ENCODE results near the gene SCNN1A. TPM values are rescaled to one million over a fixed set of nuclear protein-coding genes. Genes with fewer than 3 reads are reported as not detected.

SCNN1A gene
- total RNA-seq, 3 donors from 2014 or later, result 1.3 to 175 (median 93.7) TPM

- Histone ChIP-seq H3K4me3 (peak overlapping the region in 2 of 3 donors; percentile 53 to 65), H3K27me3 (no peaks in the 10 kb centered on the region), H3K27ac (peak overlapping the region; percentile 92 to 97), H3K9me3 (no peaks in the 10 kb centered on the region), H3K36me3 (no peaks in the 10 kb centered on the region), H3K4me1 (peaks cover 24 to 25% of the 10 kb centered on the region in 2 donors)
- TF ChIP-seq CTCF (IDR thresholded peaks at IDR 0.05), result no peak
- no peak for TF ChIP-seq POLR2A (IDR thresholded peaks at IDR 0.05)
- no peak for TF ChIP-seq POLR2AphosphoS5 (IDR thresholded peaks at IDR 0.05)
- intact Hi-C loops (cut with DNase I; ENCODE audit: low total_unique reads), result no loop called here
- no peak for DNase-seq (ENCODE audit: low spot score in 2 of 2)
Observed at GRCh38 chr12:6373022-6373787, 2.2 kb downstream of the SCNN1A start.

- Histone ChIP-seq H3K9me3 (no peaks in the 10 kb centered on the region), H3K27ac (peak overlapping the region; percentile 92 to 97), H3K36me3 (no peaks in the 10 kb centered on the region), H3K4me1 (peaks cover 22 to 25% of the 10 kb centered on the region in 2 donors), H3K4me3 (peak overlapping the region in 2 of 3 donors; percentile 53 to 65), H3K27me3 (no peaks in the 10 kb centered on the region)
- peak; percentile 68 to 76 for DNase-seq (ENCODE audit: low spot score in 2 of 2)
- TF ChIP-seq POLR2A (IDR thresholded peaks at IDR 0.05) (no peak), POLR2AphosphoS5 (IDR thresholded peaks at IDR 0.05) (peak; percentile 34 to 46 (median 39))
- intact Hi-C loops (cut with DNase I; ENCODE audit: low total_unique reads), result no loop called here
Observed at GRCh38 chr12:6372403-6373003, 2.9 kb downstream of the SCNN1A start.

GRCh38 chr12:6370994-6371754, 4.2 kb downstream of the SCNN1A start:
- no peak for DNase-seq (ENCODE audit: low spot score in 2 of 2)
- H3K36me3 ChIP-seq, result no peaks in the 10 kb centered on the region
- H3K9me3 ChIP-seq, result no peaks in the 10 kb centered on the region
- intact Hi-C loops (cut with DNase I; ENCODE audit: low total_unique reads), result no loop called here
- H3K4me3 ChIP-seq, result peak overlapping the region in 2 of 3 donors; percentile 53 to 65
- peaks cover 9 to 15% of the 10 kb centered on the region in 2 donors for H3K4me1 ChIP-seq
- H3K27ac ChIP-seq, result peak overlapping the region; percentile 92 to 97
- no peaks in the 10 kb centered on the region for H3K27me3 ChIP-seq
- TF ChIP-seq POLR2AphosphoS5 (IDR thresholded peaks at IDR 0.05), result no peak
- no peak for TF ChIP-seq POLR2A (IDR thresholded peaks at IDR 0.05)
- peak in 1 of 3 donors; percentile 32 for TF ChIP-seq CTCF (IDR thresholded peaks at IDR 0.05)

- Histone ChIP-seq H3K4me1 (peaks cover 3 to 10% of the 10 kb centered on the region in 2 donors), H3K27me3 (no peaks in the 10 kb centered on the region), H3K27ac (peak overlapping the region; percentile 92 to 97), H3K4me3 (peak overlapping the region in 2 of 3 donors; percentile 53 to 65), H3K9me3 (no peaks in the 10 kb centered on the region), H3K36me3 (no peaks in the 10 kb centered on the region)
- no peak for TF ChIP-seq POLR2AphosphoS5 (IDR thresholded peaks at IDR 0.05)
- no peak for TF ChIP-seq POLR2A (IDR thresholded peaks at IDR 0.05)
- no peak for TF ChIP-seq CTCF (IDR thresholded peaks at IDR 0.05)
- DNase-seq (ENCODE audit: low spot score in 2 of 2), result no peak
- intact Hi-C loops (cut with DNase I; ENCODE audit: low total_unique reads), result no loop called here
Observed at GRCh38 chr12:6370576-6370935, 4.8 kb downstream of the SCNN1A start.

- Histone ChIP-seq H3K4me1 (peaks cover 0 to 9% of the 10 kb centered on the region in 2 donors), H3K27ac (peak overlapping the region; percentile 92 to 97), H3K9me3 (no peaks in the 10 kb centered on the region), H3K4me3 (peak overlapping the region in 2 of 3 donors; percentile 53 to 65), H3K36me3 (no peaks in the 10 kb centered on the region), H3K27me3 (no peaks in the 10 kb centered on the region)
- no peak for DNase-seq (ENCODE audit: low spot score in 2 of 2)
- intact Hi-C loops (cut with DNase I; ENCODE audit: low total_unique reads), result no loop called here
- peak in 1 of 3 donors; percentile 13 for TF ChIP-seq POLR2AphosphoS5 (IDR thresholded peaks at IDR 0.05)
- TF ChIP-seq POLR2A (IDR thresholded peaks at IDR 0.05), result no peak
- no peak for TF ChIP-seq CTCF (IDR thresholded peaks at IDR 0.05)
Observed at GRCh38 chr12:6369916-6370575, 5.3 kb downstream of the SCNN1A start.
